Activated CD8-positive, alpha-beta memory T cell treated with anti-CD3 and anti-CD28 coated beads for 36 hours (primary cell): ENCODE data around the gene OR51E2. TPM values are rescaled to one million over a fixed set of nuclear protein-coding genes. Genes with fewer than 3 reads are reported as not detected.
"Not testable (repeated sequence)": the region's sequence is repeated elsewhere in the genome, so short reads cannot be mapped to it uniquely, and the experiment has no call there.

Source experiments
- CTCF ChIA-PET: fragments of 350-600 bp; sonication (Branson Sonifier 250); formaldehyde crosslinking; loops from one replicate; lab custom pipeline; 2021; ENCODE audit warnings: antibody characterized with exemption; lab: Charles Lee
- POLR2A ChIA-PET: fragments of 350-600 bp; sonication (Branson Sonifier 250); formaldehyde crosslinking; loops from one replicate; lab custom pipeline; 2021; ENCODE audit warnings: antibody characterized with exemption; lab: Charles Lee
- total RNA-seq, 2 experiments: library from RNA; stranded (reverse); gene quantifications; one replicate each; pipeline ENCODE4 v1.2.3, GENCODE V29; 2021

The OR51E2 gene, protein sequence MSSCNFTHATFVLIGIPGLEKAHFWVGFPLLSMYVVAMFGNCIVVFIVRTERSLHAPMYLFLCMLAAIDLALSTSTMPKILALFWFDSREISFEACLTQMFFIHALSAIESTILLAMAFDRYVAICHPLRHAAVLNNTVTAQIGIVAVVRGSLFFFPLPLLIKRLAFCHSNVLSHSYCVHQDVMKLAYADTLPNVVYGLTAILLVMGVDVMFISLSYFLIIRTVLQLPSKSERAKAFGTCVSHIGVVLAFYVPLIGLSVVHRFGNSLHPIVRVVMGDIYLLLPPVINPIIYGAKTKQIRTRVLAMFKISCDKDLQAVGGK
- total RNA-seq = not detected

DNA sequence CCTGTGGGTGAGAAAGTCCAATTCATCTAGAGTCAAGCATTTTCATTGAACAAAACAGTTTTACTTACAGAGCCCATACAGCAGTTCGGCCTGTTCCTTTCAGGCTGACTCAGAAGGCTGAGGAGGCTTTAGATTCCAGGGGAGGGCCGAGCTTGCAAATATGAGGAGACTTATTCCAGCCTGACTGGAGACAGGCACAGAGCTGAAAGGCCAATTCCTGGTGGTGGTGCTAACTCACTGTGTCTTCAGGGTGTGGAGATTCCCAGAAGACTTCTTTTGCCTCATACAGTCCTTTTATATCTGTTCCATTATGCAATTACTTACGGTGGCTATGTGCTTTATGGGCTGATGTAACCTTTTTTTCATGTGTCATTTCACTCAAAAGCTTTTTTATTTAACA, at the start of gene OR51E2:
Gene OR51E2, minus strand, starts transcription at position 269 of the 400 bp plus-strand sequence. CDS start 15,142 bp downstream, outside the sequence.
- ChIA-PET POLR2A (no interaction called here), CTCF (no interaction called here)

DNA sequence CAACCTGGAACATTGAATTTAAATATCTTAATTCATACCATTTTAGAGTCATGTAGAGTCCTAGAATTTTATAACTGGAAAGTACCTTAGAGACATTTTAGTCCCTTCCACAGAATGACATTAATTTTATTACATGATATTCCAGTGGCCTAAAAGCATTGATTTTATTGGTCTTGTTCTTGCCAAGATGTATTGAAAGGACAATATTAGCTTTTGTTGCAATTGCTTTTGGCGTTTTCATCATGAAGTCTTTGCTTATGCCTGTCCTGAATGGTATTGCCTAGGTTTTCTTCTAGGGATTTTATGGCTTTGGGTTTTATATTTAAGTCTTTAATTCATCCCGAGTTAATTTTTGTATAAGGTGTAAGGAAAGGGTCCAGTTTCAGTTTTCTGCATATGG, 43.1 kb upstream of the OR51E2 start:
- ChIA-PET POLR2A (no interaction called here), CTCF (no interaction called here)

DNA sequence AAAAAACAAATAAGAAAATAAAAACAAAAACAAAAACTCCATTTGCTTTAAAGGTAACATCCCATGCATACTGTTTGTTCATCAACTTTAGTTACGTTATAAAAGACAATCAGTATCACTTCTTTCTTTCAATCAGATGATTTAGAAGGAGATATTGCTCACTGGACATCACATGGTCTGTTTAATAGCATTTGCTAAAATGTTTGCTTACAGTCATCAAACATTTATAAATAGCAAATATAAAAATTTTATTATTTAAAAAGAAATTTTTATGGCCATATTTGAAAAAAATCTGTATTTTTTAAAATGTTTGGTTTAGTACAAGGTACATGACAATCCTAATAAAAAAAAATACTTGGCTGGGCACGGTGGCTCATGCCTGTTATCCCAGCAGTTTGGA, 29.5 kb upstream of the OR51E2 start:
- CTCF ChIA-PET = no interaction called here

DNA sequence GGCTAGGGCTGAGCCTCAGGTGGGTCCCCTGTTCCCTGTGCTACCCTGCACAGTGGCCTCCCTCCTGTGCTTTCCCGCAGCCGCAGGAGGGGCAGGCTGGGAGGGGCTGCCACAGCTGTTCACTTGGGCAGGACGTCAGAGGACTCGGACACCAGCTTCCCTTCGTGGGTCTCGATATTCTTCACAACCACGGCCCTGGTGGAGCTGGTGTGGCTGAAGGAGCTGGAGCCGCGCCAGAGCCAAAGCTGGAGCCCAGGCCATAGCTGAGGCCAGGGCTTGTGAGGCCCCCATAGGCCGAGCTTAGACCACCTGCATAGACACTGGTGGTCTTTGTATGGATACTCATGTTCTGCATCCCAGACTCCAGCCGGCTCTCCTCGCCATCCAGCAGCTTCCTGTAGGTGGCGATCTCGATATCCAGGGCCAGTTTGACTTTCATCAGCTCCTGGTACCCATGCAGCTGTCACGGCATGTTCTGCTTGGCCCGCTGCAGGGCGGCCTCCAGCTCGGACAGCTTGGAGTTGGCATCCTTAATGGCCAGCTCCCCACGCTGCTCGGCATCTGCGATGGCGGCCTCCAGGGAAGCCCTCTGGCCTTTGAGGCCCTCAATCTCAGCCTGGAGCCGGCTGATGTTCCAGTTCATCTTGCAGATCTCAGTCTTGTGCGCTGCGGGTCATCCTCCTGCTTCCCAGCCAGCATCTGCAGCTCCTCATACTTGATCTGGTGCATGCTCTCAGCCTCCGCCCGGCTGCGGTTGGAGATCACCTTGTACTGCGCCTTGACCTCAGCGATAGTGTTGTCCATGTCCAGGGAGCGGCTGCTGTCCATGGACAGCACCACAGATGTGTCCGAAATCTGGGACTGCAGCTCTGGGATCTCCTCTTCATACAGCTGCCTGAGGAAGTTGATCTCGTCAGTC, 25.2 kb upstream of the OR51E2 start:
- POLR2A ChIA-PET, CTCF ChIA-PET: not testable (repeated sequence)

More for the DNA sequence above, 29.5 kb upstream of the OR51E2 start:
- POLR2A ChIA-PET = no interaction called here

DNA sequence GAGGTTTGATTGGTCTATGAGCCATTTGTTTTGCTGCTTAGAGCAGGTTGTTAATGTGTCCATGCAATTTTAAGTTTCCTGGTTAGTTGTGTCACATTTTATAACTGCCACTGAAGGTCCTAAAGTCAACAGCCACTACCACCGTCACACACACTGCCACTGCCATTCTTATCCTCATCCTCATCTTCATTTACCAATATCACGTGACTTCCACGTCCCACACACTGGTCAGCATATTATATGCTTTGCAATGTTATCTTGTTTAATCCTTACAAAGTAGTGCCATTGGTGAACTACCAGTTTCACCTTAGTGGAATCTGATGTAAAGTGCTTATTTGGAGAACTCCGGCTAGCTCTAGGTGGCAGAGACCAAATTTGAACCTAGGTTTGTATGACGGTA, 16.6 kb upstream of the OR51E2 start:
- CTCF ChIA-PET = no interaction called here
- POLR2A ChIA-PET = no interaction called here

DNA sequence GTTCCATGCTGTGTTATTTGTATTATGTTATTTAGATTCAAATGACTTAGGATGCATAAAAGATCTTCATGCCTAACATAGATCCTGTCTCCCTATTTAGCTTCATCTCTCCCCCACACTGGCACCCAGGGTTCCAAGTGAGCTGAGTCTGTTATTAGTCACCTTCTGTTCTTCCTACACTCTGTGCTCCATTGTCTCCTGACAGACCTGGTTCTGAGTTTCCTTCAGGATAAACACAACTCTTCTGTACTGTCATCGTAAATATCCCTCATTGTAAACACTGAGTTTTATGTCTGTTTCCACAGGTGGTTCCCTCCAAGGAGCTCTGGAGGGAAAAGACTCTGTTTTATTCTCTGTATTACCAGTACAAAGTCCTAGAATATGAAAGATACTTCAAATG, 15.6 kb upstream of the OR51E2 start:
- ChIA-PET POLR2A (no interaction called here), CTCF (no interaction called here)

DNA sequence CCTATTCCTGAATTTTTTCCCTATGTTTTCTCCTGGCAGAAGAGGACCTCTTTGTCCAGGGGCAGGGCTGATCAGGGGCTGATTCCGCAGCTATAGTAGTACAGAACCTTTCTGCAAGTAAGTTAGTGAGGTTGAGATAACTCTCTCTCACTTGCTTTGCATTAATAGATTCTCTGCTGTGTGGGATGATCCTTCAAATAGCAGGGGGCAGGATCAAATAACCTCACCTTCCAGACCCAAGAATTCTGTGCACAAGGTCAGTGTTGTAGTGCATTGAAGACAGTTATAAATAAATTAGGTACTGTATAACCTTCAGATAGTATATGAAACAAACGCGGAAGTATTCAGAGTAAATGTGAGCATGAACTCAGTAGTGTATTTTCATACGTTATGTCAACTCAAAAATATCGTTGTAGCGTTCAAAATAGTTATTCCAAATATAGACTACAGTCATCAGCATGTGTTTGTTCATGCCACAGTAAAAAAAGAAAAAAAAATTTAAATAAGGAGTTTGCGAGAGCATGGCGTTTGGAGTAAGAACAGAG, 7.2 kb upstream of the OR51E2 start:
- POLR2A ChIA-PET = no interaction called here
- CTCF ChIA-PET = no interaction called here

DNA sequence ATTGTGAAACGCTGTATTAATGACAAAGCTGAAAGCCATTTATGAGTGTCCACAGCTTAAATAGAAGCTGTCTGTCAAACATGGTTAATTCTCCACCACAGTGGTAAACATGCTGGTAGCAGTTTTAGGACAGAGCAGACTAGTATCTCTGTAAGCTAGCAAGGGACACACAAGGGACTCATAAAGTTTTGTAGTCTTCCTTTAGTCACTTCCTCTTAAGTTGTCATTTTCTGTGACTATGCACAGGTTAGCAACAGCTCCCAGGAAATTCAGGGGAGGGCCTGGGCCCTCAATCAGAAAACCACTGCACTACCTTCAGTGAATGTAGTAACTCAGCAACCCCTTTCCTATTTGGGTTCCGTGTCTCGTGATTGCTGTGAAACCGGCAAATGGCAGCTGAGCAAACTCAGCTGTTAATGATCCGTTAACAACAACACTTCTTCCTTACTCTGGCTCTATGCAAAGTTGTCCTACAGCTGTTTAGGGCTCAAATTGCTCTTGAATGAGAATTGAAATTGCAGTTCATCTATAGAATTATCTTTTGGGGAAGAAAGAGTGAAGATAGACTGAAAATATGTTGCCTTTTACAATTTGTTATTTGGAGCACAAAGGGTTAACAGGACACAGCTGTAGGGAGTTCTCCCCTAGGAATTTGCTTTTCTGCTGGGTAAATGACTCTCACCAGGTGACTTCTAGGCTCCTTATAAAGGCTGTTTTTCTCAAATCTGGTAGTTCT, 6.6 kb upstream of the OR51E2 start, which contains the start of gene MMP26:
Gene MMP26, plus strand, starts transcription at position 731 of the 736 bp plus-strand sequence.
- ChIA-PET POLR2A (no interaction called here), CTCF (no interaction called here)

DNA sequence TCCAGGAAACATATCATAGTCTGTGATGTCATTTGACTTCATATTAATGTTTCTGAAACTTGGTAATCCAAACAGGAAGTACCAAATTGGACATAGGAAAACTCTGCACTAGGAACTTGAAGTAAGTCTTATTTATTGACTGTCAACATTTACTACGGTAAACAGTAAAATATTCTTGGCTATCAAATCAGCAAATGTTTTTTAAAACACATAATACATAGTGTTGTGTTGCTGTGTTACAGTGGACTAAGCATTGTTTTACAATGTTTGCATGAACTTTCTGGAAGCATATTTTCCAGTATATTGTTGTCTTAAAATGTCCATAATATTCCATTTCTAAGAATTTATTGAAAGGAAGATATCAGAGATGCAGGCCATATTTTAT, 2.8 kb upstream of the OR51E2 start:
- POLR2A ChIA-PET = no interaction called here
- CTCF ChIA-PET = no interaction called here

DNA sequence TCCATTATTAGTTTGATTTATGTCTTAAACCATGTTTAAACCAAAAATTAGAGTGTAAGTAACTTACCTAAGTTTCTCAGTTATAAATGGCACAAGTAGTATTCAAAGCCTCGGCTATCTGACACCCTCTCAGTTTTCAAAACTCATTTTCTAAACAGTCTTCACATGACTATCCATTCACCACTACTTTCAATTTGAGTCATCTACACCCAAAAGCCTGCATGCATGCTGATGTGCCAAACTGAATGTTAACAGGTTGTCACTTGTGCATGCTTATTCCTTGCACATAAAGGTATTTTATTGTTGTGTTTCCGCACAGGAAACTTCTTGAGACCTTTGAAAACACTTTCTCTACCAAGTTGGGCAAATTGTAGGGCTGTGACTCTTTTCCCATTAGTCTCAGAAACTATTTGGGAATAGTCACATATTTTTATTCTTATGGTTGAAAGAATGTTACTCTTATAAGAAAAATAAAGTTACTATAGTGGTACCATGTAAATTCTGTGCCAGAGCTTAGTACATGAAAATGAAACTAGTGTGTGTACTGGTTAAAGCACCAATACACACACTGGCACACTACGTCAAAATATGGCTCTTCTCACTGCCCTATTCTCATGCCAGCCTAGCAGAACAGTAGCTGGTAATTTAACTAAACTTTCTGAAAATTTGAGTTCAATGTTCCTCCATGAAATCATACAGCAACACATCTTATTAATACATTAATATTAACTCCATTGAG, 2.2 kb upstream of the OR51E2 start:
- POLR2A ChIA-PET = no interaction called here
- CTCF ChIA-PET = no interaction called here

DNA sequence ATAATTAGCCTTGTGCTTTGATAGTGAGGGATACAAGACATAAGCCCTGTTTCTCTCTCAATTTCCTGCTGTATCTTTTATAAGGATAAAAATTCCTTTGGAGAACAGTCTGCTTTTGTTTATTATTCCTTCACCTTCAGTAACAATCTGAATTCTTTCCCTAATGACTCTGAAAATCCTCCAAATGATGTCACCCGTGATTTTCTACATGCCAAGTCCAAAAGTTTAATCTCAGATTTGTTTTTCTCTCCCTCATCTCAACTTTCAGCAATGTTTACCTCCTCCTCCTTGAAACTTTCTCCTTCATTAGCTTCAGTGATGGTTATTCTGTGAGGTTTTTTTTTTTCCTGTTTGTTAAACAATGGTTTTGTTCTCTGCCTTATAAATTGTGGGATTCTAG, 2.2 kb downstream of the OR51E2 start:
- ChIA-PET POLR2A (no interaction called here), CTCF (no interaction called here)

DNA sequence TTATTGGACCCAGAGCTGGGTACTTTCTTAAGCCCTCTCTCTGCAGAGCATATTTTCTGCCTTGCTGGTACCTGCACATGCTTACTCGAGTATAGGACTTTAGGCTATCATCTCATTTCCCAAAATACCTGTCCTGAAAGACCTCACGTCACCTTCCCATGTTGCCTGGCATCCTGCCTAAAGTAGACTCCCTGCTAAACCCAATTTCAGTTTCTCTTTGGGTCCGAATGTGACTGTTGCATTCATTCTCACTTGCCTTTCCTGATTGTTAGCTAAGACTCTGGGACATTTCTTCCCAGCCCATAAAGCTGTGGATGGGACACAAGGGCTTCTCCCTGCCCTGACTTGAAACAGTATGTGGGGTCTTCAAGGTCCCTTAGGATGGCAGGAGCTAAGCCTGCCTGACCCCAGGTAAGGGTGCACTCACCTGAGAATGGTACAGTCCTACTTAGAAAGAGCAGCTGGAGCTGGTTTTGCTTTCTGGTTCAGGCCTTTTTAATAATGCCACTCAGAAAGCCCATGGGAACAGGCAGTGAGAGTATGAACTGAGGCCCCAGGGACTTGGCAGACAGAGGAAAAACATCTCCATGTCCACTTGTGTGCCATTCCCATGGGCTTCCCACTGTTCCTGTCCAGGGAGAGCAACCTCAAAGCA, 12.9 kb downstream of the OR51E2 start:
- ChIA-PET CTCF (interaction anchor here (1.1 kb wide), 1 partner anchor 48 kb away, joined by 3 read pairs; the partner anchor contains the start of gene OR51D1), POLR2A (no interaction called here)

DNA sequence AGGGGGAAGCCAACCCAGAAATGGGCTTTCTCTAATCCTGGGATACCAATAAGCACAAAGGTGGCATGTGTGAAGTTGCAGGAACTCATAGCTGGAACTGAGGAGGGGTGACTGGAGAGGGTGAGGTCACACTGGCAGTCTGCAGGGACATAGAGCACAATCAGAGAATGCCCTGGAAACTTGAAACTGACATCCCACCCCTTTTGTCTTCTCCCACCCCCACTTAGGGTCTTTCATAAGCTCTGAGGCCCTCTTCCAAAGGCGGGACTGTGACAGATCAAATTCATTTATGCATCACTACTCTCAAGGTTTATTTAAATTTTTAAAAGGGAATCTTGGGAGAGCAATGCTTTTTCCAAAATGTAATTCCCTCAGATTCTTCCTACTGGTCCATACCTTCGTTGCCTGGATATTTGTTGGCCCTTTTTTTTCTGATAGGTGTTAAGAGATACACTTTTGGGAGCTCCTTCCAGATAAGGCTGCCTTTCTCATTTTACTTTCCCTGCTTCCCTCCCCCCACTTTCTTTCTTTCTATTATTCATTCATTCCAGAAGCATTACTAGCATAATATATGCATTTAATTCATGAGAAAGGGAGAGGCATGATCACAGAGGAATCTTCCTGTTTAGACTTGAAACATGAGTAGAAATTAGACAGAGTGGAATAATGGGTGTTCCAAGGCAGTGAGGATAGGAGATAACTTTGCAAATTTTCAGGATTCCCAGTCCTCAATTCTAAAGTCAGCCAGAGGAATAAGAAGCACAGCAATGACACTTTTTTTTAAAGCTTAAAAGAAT, 14.8 kb downstream of the OR51E2 start:
- ChIA-PET CTCF (no interaction called here), POLR2A (no interaction called here)

DNA sequence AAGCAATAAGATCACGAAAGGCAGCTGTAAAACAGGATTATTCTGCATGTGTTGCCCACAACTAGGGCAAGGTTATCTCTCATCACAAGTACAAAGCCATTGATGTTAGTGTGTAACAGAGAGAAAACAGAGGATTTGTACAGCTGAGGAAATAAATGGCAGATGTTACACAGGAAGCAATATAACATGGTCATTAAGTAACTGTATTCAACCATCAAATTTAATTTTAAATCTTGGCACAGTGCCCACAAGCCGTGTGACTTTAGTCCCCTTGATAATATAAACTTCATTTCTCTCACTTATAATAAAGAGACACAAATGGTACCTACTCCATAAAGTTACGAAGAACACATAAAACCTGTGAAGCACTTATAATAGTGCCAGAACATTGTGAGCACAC, 17.3 kb downstream of the OR51E2 start:
- ChIA-PET CTCF (no interaction called here), POLR2A (no interaction called here)

DNA sequence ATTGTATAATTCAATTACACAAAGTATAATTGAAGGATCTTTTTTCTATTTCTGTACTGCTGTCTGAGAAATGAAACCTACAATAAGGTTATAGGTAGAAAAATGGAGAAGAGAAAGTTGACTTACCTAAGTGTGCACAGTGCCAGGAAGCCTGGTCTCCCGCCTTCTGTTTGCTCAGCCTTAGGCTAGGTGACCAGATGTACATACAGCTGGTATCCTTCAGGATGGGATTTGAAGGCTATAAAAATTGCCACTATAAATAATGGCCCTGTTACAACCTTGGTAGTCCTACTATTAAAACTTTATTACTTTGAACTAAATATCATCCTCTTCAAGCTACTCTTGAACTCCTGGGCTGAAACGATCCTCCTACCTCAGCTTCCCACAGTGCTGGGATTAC, 19.7 kb downstream of the OR51E2 start:
- ChIA-PET CTCF (no interaction called here), POLR2A (no interaction called here)

DNA sequence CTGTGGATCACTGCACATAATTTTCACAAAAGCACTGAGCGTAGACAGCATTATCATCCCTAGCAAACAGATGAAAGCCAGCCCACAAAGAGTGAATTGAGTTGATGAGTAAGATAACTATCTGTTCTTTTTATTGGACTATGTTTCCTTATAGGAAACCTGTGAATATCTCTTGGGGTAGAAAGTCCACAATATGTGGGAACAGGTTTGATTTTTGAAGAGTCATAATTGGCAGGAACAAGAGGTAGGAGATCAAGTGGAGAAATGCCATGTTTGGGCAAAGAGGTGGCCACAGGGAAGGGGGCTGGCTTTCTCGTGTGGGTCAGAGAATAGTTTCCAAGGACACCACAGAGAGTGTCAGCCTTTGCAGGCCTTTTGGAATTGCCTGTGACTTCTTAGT, 23.9 kb downstream of the OR51E2 start:
- ChIA-PET CTCF (no interaction called here), POLR2A (no interaction called here)

DNA sequence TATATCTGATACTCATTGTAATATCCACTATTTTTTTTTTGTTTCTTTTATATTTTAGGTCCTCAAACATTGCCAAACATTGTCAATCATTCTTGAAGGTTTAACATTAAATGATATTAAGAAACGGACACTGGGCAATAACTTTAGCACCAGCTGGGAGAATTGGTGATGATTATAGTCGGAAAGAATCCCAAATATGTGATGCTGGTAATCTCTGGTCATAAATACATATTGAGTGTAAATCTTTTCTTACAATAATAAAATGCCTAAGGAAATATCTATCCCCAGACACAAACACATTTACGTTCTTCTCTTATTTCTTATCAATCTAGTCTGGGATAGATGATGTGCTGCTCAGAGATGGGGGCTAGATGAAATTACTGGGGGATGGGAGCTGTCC, 25.2 kb downstream of the OR51E2 start:
- ChIA-PET CTCF (no interaction called here), POLR2A (no interaction called here)

DNA sequence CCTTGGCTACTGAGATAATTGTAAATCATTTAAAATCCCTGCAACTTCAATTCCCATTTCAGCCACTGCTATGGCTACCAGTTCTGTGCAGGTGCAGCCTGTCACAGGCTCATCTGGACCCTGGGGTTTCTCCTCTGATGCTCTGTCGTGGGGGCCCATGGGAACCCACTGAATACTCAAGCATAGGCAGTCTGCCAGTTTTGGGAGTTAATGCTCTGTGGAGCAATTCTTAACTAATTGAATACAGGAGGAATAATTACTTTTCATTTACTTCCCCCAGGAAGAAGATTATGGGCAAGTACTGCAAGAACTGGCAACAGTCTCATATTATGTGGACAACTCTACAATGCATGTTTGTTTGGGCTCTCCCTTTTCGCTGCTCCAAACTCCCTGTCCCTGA, 25.9 kb downstream of the OR51E2 start:
- CTCF ChIA-PET = no interaction called here

More for the DNA sequence above, 25.9 kb downstream of the OR51E2 start:
- POLR2A ChIA-PET = no interaction called here
